ENCODE results near the gene LPP.
A peak's percentile ranks its signal among the peaks of the same experiment; 100 is the strongest.

LPP gene

GRCh38 chr3:188316723-188317070, 162.7 kb downstream of the LPP start:
- Mint-ChIP-seq H3K27me3 (no peaks in the 10 kb centered on the region), H3K4me3 (no peak overlapping the region), H3K4me1 (ENCODE audit: low read depth) (peaks cover 42% of the 10 kb centered on the region), H3K27ac (peak overlapping the region; percentile 58), H3K36me3 (ENCODE audit: low read depth) (peaks cover 12% of the 10 kb centered on the region), H3K9me3 (no peaks in the 10 kb centered on the region)
- no peak for DNase-seq

GRCh38 chr3:188319569-188319968, 165.6 kb downstream of the LPP start:
- H3K4me1 Mint-ChIP-seq (ENCODE audit: low read depth) = peaks cover 71% of the 10 kb centered on the region
- H3K27ac Mint-ChIP-seq = no peak overlapping the region
- H3K27me3 Mint-ChIP-seq = no peaks in the 10 kb centered on the region
- DNase-seq = no peak
- H3K9me3 Mint-ChIP-seq = peaks cover 2% of the 10 kb centered on the region
- H3K4me3 Mint-ChIP-seq = no peak overlapping the region
- H3K36me3 Mint-ChIP-seq (ENCODE audit: low read depth) = peaks cover 13% of the 10 kb centered on the region

- Mint-ChIP-seq H3K4me1 (ENCODE audit: low read depth) (peaks cover 77% of the 10 kb centered on the region), H3K36me3 (ENCODE audit: low read depth) (peaks cover 14% of the 10 kb centered on the region), H3K27ac (no peak overlapping the region)
Observed at GRCh38 chr3:188320757-188321156, 166.8 kb downstream of the LPP start.

GRCh38 chr3:188321258-188321657, 167.3 kb downstream of the LPP start:
- no peak overlapping the region for H3K4me3 Mint-ChIP-seq
- peaks cover 79% of the 10 kb centered on the region for H3K4me1 Mint-ChIP-seq (ENCODE audit: low read depth)
- no peak for DNase-seq
- peaks cover 18% of the 10 kb centered on the region for H3K36me3 Mint-ChIP-seq (ENCODE audit: low read depth)
- H3K27ac Mint-ChIP-seq = no peak overlapping the region
- H3K27me3 Mint-ChIP-seq = no peaks in the 10 kb centered on the region
- H3K9me3 Mint-ChIP-seq = peaks cover 7% of the 10 kb centered on the region

More at GRCh38 chr3:188320757-188321156, 166.8 kb downstream of the LPP start:
- no peaks in the 10 kb centered on the region for H3K27me3 Mint-ChIP-seq
- no peak for DNase-seq
- no peak overlapping the region for H3K4me3 Mint-ChIP-seq
- H3K9me3 Mint-ChIP-seq = peaks cover 7% of the 10 kb centered on the region

GRCh38 chr3:188322135-188322887, 168.4 kb downstream of the LPP start:
- no peaks in the 10 kb centered on the region for H3K27me3 Mint-ChIP-seq
- peaks cover 20% of the 10 kb centered on the region for H3K36me3 Mint-ChIP-seq (ENCODE audit: low read depth)
- H3K9me3 Mint-ChIP-seq = peaks cover 7% of the 10 kb centered on the region
- peak overlapping the region; percentile 91 for H3K27ac Mint-ChIP-seq
- no peak for DNase-seq
- peaks cover 79% of the 10 kb centered on the region for H3K4me1 Mint-ChIP-seq (ENCODE audit: low read depth)
- peak overlapping the region; percentile 26 for H3K4me3 Mint-ChIP-seq

GRCh38 chr3:188323067-188323842, 169.3 kb downstream of the LPP start:
- H3K9me3 Mint-ChIP-seq = peaks cover 7% of the 10 kb centered on the region
- H3K36me3 Mint-ChIP-seq (ENCODE audit: low read depth) = peaks cover 16% of the 10 kb centered on the region
- H3K27me3 Mint-ChIP-seq = no peaks in the 10 kb centered on the region
- DNase-seq = no peak
- H3K4me1 Mint-ChIP-seq (ENCODE audit: low read depth) = peaks cover 75% of the 10 kb centered on the region
- H3K27ac Mint-ChIP-seq = peak overlapping the region; percentile 91
- H3K4me3 Mint-ChIP-seq = peak overlapping the region; percentile 26

DNA sequence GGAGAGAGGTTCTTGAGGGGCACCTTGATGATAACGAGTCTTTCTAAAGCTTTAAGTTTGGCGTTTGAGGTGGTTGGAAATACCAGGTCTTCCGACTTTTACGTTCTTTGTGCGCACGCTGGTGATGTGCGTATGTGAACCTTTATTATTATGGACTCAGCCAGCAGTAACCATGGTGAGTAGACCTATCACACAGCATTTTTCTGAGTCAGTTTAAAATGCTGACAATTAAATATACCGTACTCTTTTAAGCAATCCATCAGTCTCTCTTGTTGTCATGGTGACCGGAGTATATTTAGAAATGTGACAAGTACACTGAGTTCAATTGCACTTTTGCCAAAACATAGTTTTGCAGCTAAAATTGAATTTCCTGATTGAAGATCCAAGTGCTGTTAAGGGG, 172.2 kb downstream of the LPP start:
- DNase-seq = no peak
- peaks cover 19% of the 10 kb centered on the region for H3K36me3 Mint-ChIP-seq (ENCODE audit: low read depth)
- no peak overlapping the region for H3K4me3 Mint-ChIP-seq
- H3K27me3 Mint-ChIP-seq = no peaks in the 10 kb centered on the region
- no peak overlapping the region for H3K27ac Mint-ChIP-seq
- peaks cover 81% of the 10 kb centered on the region for H3K4me1 Mint-ChIP-seq (ENCODE audit: low read depth)
- H3K9me3 Mint-ChIP-seq = peaks cover 7% of the 10 kb centered on the region

DNA sequence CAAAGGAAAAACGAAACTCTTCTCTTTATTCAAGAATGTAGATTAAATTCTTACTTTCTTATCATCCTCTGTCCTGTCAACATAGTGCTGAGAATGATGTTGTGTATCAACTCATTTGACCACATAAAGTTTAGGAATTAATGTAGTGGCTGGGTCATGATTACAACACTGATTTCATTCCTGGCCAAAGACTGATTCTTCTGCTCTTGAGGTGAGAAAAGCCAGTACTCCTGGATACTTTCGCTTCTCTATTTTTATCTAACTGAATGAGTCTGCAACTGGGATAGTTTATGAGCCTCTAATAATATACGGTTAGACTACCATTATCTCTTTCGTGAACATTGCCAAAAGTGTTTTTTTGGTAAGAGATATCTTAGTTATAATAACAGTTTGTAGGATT, 173.0 kb downstream of the LPP start:
- Mint-ChIP-seq H3K4me3 (no peak overlapping the region), H3K4me1 (ENCODE audit: low read depth) (peaks cover 78% of the 10 kb centered on the region), H3K27ac (no peak overlapping the region), H3K36me3 (ENCODE audit: low read depth) (peaks cover 19% of the 10 kb centered on the region), H3K9me3 (peaks cover 7% of the 10 kb centered on the region), H3K27me3 (no peaks in the 10 kb centered on the region)
- no peak for DNase-seq

- H3K4me1 Mint-ChIP-seq (ENCODE audit: low read depth) = peaks cover 73% of the 10 kb centered on the region
- H3K36me3 Mint-ChIP-seq (ENCODE audit: low read depth) = peaks cover 17% of the 10 kb centered on the region
- H3K27me3 Mint-ChIP-seq = no peaks in the 10 kb centered on the region
- H3K9me3 Mint-ChIP-seq = peaks cover 7% of the 10 kb centered on the region
- DNase-seq = no peak
- no peak overlapping the region for H3K27ac Mint-ChIP-seq
- no peak overlapping the region for H3K4me3 Mint-ChIP-seq
Observed at GRCh38 chr3:188327433-188327832, 173.5 kb downstream of the LPP start.

- peaks cover 19% of the 10 kb centered on the region for H3K36me3 Mint-ChIP-seq (ENCODE audit: low read depth)
- H3K4me1 Mint-ChIP-seq (ENCODE audit: low read depth) = peaks cover 51% of the 10 kb centered on the region
- H3K27me3 Mint-ChIP-seq = no peaks in the 10 kb centered on the region
- H3K4me3 Mint-ChIP-seq = peak overlapping the region; percentile 15
- peak overlapping the region; percentile 66 for H3K27ac Mint-ChIP-seq
- peaks cover 3% of the 10 kb centered on the region for H3K9me3 Mint-ChIP-seq
- DNase-seq = no peak
Observed at GRCh38 chr3:188330138-188330537, 176.2 kb downstream of the LPP start.

- H3K4me1 Mint-ChIP-seq (ENCODE audit: low read depth) = peaks cover 48% of the 10 kb centered on the region
- H3K27ac Mint-ChIP-seq = no peak overlapping the region
- H3K36me3 Mint-ChIP-seq (ENCODE audit: low read depth) = peaks cover 18% of the 10 kb centered on the region
- H3K4me3 Mint-ChIP-seq = no peak overlapping the region
- no peaks in the 10 kb centered on the region for H3K9me3 Mint-ChIP-seq
- DNase-seq = no peak
- H3K27me3 Mint-ChIP-seq = no peaks in the 10 kb centered on the region
Observed at GRCh38 chr3:188331166-188331565, 177.2 kb downstream of the LPP start.

- no peak overlapping the region for H3K27ac Mint-ChIP-seq
- H3K27me3 Mint-ChIP-seq = no peaks in the 10 kb centered on the region
- DNase-seq = no peak
- peaks cover 42% of the 10 kb centered on the region for H3K4me1 Mint-ChIP-seq (ENCODE audit: low read depth)
- no peak overlapping the region for H3K4me3 Mint-ChIP-seq
- peaks cover 15% of the 10 kb centered on the region for H3K36me3 Mint-ChIP-seq (ENCODE audit: low read depth)
- no peaks in the 10 kb centered on the region for H3K9me3 Mint-ChIP-seq
Observed at GRCh38 chr3:188332085-188332484, 178.1 kb downstream of the LPP start.

- Mint-ChIP-seq H3K27ac (no peak overlapping the region), H3K9me3 (peaks cover 3% of the 10 kb centered on the region), H3K36me3 (ENCODE audit: low read depth) (peaks cover 29% of the 10 kb centered on the region), H3K4me3 (no peak overlapping the region), H3K4me1 (ENCODE audit: low read depth) (peaks cover 52% of the 10 kb centered on the region), H3K27me3 (no peaks in the 10 kb centered on the region)
- no peak for DNase-seq
Observed at GRCh38 chr3:188335656-188336055, 181.7 kb downstream of the LPP start.

DNA sequence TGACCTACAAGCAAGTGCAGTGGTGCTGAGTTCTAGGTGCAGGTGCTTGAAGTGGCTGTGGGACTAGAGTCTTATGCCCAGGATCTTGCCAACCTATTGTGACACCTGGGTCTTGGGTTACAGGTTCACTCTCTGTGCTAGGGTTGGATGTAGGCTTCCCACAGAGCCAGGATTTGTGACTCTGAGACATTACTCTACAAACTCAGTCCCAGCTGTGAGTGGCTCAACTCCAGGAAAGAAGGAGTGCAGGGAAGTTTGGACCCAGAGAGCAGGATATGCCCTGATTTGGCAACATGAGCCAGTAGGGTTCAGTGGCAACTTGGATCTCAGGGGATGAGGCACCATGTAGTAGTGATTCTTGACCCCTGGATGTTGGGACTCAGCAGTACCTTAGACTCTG, 182.2 kb downstream of the LPP start:
- no peak for DNase-seq
- H3K27ac Mint-ChIP-seq = no peak overlapping the region
- H3K36me3 Mint-ChIP-seq (ENCODE audit: low read depth) = peaks cover 29% of the 10 kb centered on the region
- H3K4me3 Mint-ChIP-seq = no peak overlapping the region
- peaks cover 52% of the 10 kb centered on the region for H3K4me1 Mint-ChIP-seq (ENCODE audit: low read depth)
- H3K27me3 Mint-ChIP-seq = no peaks in the 10 kb centered on the region
- peaks cover 3% of the 10 kb centered on the region for H3K9me3 Mint-ChIP-seq

- Mint-ChIP-seq H3K4me1 (ENCODE audit: low read depth) (peaks cover 58% of the 10 kb centered on the region), H3K27ac (no peak overlapping the region), H3K36me3 (ENCODE audit: low read depth) (peaks cover 37% of the 10 kb centered on the region), H3K4me3 (peak overlapping the region; percentile 80), H3K9me3 (peaks cover 7% of the 10 kb centered on the region), H3K27me3 (no peaks in the 10 kb centered on the region)
- DNase-seq = no peak
Observed at GRCh38 chr3:188337232-188337631, 183.3 kb downstream of the LPP start.

Measured in activated T-cell treated with anti-CD3 and anti-CD28 coated beads, Interleukin-2, amount 50 U/mL, for 24 hours (primary cell).